Frontal cortex (tissue), 4 donors: ENCODE data around the gene DYNLL1. TPM values are rescaled to one million over a fixed set of nuclear protein-coding genes. Genes with fewer than 3 reads are reported as not detected.
"Not testable (repeated sequence)": the region's sequence is repeated elsewhere in the genome, so short reads cannot be mapped to it uniquely, and the experiment has no call there.

Experiments used
- DNase-seq, 2 donors: peaks; one replicate each; pipeline ENCODE4 v3.0.0; 2012; ENCODE audit warnings: low spot score in 2 of 2
- FAIRE-seq: peaks from 2 replicates; lab custom pipeline; 2012; peaks lifted over from hg19 to GRCh38; lab: Jason Lieb, UNC
- total RNA-seq: library from RNA; depleted of rRNA; stranded (reverse); fragments of >200 nt; gene quantifications from one replicate; pipeline ENCODE4 v1.2.3, GENCODE V29; 2014
- donor health status: control.
- donor health status: control.
- donor health status: control.

The DYNLL1 gene
- total RNA-seq: 279 TPM

GRCh38 chr12:120495731-120496412, at the start of gene DYNLL1:
Gene DYNLL1, plus strand, starts transcription at chr12:120496113. Its CDS starts 309 bp downstream, at chr12:120496422.
- peak; percentile 89 to 95 for DNase-seq
- FAIRE-seq: no peak

GRCh38 chr12:120446844-120447178, 49.1 kb upstream of the DYNLL1 start:
- FAIRE-seq, DNase-seq: not testable (repeated sequence)

DNA sequence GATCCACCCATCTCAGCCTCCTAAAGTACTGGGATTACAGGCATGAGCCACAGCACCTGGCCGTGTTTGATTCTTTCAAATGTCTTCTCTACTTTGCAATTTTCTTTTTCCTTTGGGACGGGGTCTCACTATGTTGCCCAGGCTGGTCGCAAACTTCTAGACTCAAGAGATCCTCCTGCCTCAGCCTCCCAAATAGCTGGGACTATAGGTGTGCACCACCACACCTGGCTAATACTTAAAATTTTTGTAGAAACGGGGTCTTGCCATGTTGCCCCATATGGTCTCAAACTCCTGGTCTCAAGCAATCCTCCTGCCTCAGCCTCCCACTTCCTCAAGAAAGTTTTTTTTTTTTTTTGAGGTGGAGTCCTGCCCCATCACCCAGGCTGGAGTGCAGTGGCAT, 47.9 kb upstream of the DYNLL1 start:
- FAIRE-seq: no peak
- DNase-seq: no peak

- not testable (repeated sequence) for DNase-seq, FAIRE-seq
Measured at GRCh38 chr12:120452524-120452923, 43.4 kb upstream of the DYNLL1 start.

GRCh38 chr12:120453060-120453750, 42.7 kb upstream of the DYNLL1 start:
- no peak for FAIRE-seq
- DNase-seq: no peak

DNA sequence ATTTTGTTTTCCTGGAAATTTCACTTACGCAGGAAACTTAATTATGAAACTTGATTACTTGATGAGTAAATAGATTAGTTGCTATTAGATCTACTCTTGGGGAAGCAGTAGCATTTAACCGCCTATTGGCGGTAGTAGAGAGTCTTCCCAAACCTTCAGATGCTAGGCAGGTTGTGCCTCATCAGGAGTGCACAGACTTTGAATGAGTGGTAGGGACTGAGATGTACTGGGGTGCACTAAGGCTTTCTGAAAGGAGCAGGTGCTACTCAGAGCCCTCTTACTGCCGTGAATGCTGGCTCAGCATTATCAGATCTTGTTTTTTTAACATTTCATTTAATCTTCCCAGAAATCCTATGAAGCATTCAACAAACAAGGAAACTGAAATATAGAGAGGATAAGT, 41.9 kb upstream of the DYNLL1 start:
- DNase-seq (no peak), FAIRE-seq (no peak)

DNA sequence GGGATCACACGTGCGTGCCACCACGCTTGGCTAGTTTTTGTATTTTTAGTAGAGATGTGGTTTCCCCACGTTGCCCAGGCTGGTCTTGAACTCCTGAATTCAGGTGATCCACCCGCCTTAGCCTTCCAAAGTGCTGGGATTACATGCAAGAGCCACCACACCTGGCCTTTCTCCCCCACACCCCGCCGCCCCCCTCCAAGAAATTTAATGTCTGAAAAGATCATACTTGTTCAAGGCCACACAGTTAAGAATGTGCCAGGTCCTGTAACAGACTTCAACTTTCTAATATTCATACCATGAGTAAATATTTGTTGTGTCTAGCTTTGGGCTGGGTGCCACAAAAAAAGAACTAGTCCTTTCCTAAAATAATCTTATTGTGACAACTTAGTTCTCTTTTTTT, 40.6 kb upstream of the DYNLL1 start:
- DNase-seq (no peak), FAIRE-seq (no peak)

- DNase-seq (no peak), FAIRE-seq (no peak)
Measured at GRCh38 chr12:120457133-120457532, 38.8 kb upstream of the DYNLL1 start.

DNA sequence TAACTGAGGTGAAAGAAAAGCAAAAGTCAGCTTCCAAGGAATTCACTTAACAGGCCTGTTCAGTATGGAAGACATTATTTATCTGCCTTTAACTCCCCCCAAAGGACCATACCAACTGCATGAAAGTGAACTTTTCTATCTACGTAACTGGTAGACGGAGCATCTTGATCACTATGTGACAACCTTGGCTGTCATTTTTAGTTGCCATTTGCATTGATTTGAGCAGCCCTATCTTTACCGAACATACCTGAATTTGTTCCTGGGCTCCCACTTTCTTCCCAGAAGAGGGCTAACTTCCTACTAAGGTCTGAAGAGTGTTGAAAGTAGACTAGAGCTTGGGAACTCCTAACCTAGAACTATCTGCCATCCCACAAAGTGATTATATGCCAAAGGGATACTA, 35.8 kb upstream of the DYNLL1 start:
- DNase-seq (no peak), FAIRE-seq (no peak)

DNA sequence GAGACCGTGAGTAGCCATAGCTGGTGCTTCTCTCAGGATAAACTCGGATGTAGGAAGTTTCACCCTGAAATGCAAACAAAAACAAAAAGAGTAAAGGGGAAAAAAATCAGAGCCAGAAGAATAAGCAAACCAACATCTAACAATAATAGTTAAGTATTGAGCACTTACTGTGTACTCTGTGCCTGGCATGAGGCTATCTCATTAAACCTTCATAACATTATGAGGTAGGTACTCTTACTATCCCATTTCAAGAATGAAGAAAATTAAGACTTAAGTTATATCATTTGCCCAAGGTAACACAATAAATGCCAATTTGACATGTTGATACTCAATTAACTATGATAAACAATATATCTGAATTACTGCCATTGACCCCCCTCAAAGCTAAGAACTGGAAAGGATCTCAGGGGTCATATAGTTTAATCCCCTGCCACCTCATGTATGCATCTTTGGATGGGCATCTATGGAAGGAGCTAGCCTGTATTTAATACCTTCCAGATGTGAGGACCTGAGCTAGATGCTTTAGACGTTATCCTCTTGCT, 33.7 kb upstream of the DYNLL1 start:
- FAIRE-seq: no peak

DNA sequence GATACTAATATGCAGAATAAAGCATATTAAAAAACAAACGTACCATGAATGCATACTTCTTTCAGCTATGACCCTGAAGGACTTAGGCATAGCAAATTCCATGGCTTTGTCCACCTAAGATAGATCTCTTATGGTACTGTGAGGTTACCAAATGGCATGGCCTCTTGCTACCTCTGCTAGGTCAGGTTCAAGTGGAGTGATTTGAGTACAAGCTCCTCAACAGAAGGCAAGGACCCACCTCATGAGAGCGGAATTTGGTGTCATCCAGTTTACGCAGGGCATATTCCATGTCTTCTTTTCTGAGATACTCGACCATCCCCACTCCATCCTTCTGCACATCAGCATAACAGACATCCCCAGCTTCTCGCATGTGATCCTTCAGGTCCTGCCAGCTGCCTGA, 32.2 kb upstream of the DYNLL1 start:
- FAIRE-seq: no peak
- no peak for DNase-seq

More for the DNA sequence above, 33.7 kb upstream of the DYNLL1 start:
- DNase-seq: no peak

GRCh38 chr12:120465756-120466155, 30.2 kb upstream of the DYNLL1 start:
- DNase-seq (no peak), FAIRE-seq (no peak)

DNA sequence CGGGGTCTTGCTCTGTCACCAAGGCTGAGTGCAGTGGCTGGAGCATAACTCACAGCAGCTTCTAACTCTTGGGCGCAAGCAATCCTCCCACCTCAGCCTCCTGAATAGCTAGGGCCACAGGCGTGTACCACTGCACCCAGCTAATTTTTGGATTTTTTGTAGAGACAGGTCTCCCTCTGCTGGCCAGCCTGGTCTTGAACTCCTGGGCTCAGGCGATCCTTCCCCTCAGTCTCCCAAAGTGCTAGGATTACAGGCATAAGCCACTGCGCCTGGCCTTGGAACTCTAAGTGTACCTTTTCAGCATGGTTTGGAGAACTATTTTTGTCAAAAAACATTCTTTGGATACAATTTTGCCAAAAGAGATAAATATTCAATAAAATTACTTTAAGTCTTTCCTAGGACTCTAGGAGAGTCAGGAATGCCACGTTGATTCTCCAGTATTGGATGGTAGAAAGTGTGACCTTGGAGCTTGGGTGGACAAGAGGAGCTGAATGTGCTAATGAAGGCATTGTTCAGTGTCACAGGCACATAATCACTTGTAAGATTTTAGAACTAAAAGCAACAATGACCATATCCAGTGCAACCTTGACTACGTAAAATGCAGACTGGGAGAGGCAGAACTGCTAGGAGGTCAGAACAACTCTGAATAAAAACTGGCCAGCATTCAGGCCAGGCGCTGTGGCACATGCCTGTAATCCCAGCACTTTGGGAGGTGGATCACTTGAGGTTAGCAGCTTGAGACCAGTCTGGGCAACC, 29.2 kb upstream of the DYNLL1 start:
- no peak for FAIRE-seq

GRCh38 chr12:120467439-120467838, 28.5 kb upstream of the DYNLL1 start:
- DNase-seq: no peak
- no peak for FAIRE-seq

More for the DNA sequence above, 29.2 kb upstream of the DYNLL1 start:
- no peak for DNase-seq

GRCh38 chr12:120468325-120468820, 27.5 kb upstream of the DYNLL1 start:
- peak in 1 of 2 donors; percentile 17 for DNase-seq
- no peak for FAIRE-seq

- DNase-seq: peak; percentile 74 to 82
- no peak for FAIRE-seq
Measured at GRCh38 chr12:120468821-120469449, 27.0 kb upstream of the DYNLL1 start.

DNA sequence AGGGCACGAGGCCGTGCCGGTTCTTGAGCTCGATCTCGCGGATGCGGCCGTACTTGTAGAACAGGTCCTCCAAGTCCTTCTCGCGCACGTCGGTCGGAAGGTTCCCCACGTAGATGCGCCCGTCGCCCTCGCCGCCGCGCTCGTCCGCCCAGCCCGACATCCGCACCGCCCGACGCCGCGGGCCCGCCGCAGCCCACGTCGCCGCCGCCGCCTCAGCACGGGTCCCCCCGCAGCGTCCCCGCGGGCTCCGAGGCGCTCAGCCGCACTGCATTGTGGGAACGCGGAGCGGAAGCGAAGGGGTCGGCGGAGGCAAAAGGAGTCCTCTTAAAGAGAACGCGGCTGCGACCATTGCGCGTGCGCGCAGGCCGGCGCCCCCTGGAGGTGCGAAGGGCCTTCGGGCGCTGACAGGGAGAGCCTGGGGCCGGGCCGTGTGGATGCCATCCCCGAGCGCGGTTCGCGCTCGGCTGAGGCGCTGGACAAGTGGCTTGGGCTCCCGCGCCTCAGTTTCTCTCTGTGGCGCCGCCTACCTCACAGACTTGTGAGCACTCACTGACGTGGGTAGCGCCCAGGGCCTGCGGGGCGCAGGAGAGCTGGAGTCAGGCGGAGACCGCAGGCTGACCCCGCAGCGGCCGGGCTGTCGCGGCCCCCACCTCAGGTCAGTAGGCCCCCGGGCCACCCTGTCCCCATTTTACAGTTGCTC, 26.3 kb upstream of the DYNLL1 start, which contains the start of gene SRSF9:
SRSF9 (minus strand) TSS at position 299 of the 700 bp plus-strand sequence; CDS start at position 160, 139 bp downstream.
- peak; percentile 98 to 99 for DNase-seq
- FAIRE-seq: no peak

- no peak for DNase-seq
- no peak for FAIRE-seq
Measured at GRCh38 chr12:120470150-120470784, 25.6 kb upstream of the DYNLL1 start.

GRCh38 chr12:120472521-120472920, 23.4 kb upstream of the DYNLL1 start:
- FAIRE-seq (no peak), DNase-seq (no peak)
